Ascending aorta (tissue), 2 donors: ENCODE measurements around the gene SIRT5. TPM values are rescaled to one million over a fixed set of nuclear protein-coding genes. Genes with fewer than 3 reads are reported as not detected.

Source experiments
- DNase-seq, 2 donors: peaks; one replicate each; pipeline ENCODE4 v3.0.0-alpha.2; 2019; ENCODE audit warnings: low spot score in 2 of 2
- H3K27ac ChIP-seq, 2 donors: fragments of 200-600 bp; sonication (generic); one replicate each; pipeline ENCODE4 v1.5.1; 2016 to 2017; ENCODE audit warnings: mild to moderate bottlenecking in 1 of 2
- H3K27me3 ChIP-seq: fragments of 200-600 bp; sonication (generic); one replicate; pipeline ENCODE4 v1.5.1; 2017
- H3K36me3 ChIP-seq, 2 donors: fragments of 200-600 bp; sonication (generic); one replicate each; pipeline ENCODE4 v1.5.1; 2016
- H3K4me1 ChIP-seq, 2 donors: fragments of 200-600 bp; sonication (generic); one replicate each; pipeline ENCODE4 v1.5.1; 2016 to 2017; ENCODE audit warnings: mild to moderate bottlenecking in 1 of 2
- H3K4me3 ChIP-seq, 2 donors: fragments of 200-600 bp; sonication (generic); one replicate each; pipeline ENCODE4 v1.5.1; 2016 to 2017; ENCODE audit warnings: mild to moderate bottlenecking in 1 of 2
- H3K9me3 ChIP-seq, 2 donors: fragments of 200-600 bp; sonication (generic); one replicate each; pipeline ENCODE4 v1.5.1; 2016
- CTCF ChIP-seq, 3 experiments: fragments of 200-600 bp in 2 of 3; fragments of 450-650 bp in 1 of 3; sonication (generic) in 2 of 3; IDR thresholded peaks; one replicate each; pipeline ENCODE4 v1.5.1; 2016 to 2019; ENCODE audit warnings: antibody characterized with exemption in 3 of 3, mild to moderate bottlenecking in 1 of 3, moderate library complexity in 1 of 3
- intact Hi-C: fragments of 100-400 bp; cut with DNase I; formaldehyde crosslinking; loops from one replicate; pipeline ENCODE4 v1.15.1; 2023
- total RNA-seq: library from RNA; depleted of rRNA; stranded (reverse); fragments of >200 nt; gene quantifications from one replicate; pipeline ENCODE4 v1.1.0, GENCODE V29; 2016

SIRT5 gene
- total RNA-seq, 1 donor from 2014 or later: 3.0 TPM

GRCh38 chr6:13553646-13554045, 20.8 kb upstream of the SIRT5 start:
- Histone ChIP-seq H3K4me1 (no peaks in the 10 kb centered on the region), H3K4me3 (no peak overlapping the region), H3K36me3 (no peaks in the 10 kb centered on the region), H3K27ac (no peak overlapping the region), H3K27me3 (no peaks in the 10 kb centered on the region), H3K9me3 (no peaks in the 10 kb centered on the region)
- TF ChIP-seq CTCF (IDR thresholded peaks at IDR 0.05): no peak
- intact Hi-C loops: no loop called here
- no peak for DNase-seq

- no peak for TF ChIP-seq CTCF (IDR thresholded peaks at IDR 0.05)
- H3K4me3 ChIP-seq: no peak overlapping the region
- DNase-seq: no peak
- H3K4me1 ChIP-seq: no peaks in the 10 kb centered on the region
- H3K36me3 ChIP-seq: no peaks in the 10 kb centered on the region
- no peak overlapping the region for H3K27ac ChIP-seq
- H3K9me3 ChIP-seq: no peaks in the 10 kb centered on the region
- H3K27me3 ChIP-seq: no peaks in the 10 kb centered on the region
- intact Hi-C loops: no loop called here
Measured at GRCh38 chr6:13554929-13555333, 19.5 kb upstream of the SIRT5 start.

- Histone ChIP-seq H3K4me3 (no peak overlapping the region), H3K27ac (no peak overlapping the region), H3K36me3 (no peaks in the 10 kb centered on the region), H3K4me1 (no peaks in the 10 kb centered on the region), H3K9me3 (no peaks in the 10 kb centered on the region), H3K27me3 (no peaks in the 10 kb centered on the region)
- intact Hi-C loops: no loop called here
- DNase-seq: no peak
- no peak for TF ChIP-seq CTCF (IDR thresholded peaks at IDR 0.05)
Measured at GRCh38 chr6:13557841-13558240, 16.6 kb upstream of the SIRT5 start.

- TF ChIP-seq CTCF (IDR thresholded peaks at IDR 0.05): no peak
- no peaks in the 10 kb centered on the region for H3K36me3 ChIP-seq
- no peak for DNase-seq
- no peaks in the 10 kb centered on the region for H3K27me3 ChIP-seq
- H3K27ac ChIP-seq: no peak overlapping the region
- no peaks in the 10 kb centered on the region for H3K4me1 ChIP-seq
- H3K9me3 ChIP-seq: no peaks in the 10 kb centered on the region
- intact Hi-C loops: no loop called here
- no peak overlapping the region for H3K4me3 ChIP-seq
Measured at GRCh38 chr6:13558718-13559117, 15.7 kb upstream of the SIRT5 start.

- TF ChIP-seq CTCF (IDR thresholded peaks at IDR 0.05): no peak
- no peak overlapping the region for H3K4me3 ChIP-seq
- no peak for DNase-seq
- no peaks in the 10 kb centered on the region for H3K36me3 ChIP-seq
- H3K27me3 ChIP-seq: no peaks in the 10 kb centered on the region
- H3K9me3 ChIP-seq: no peaks in the 10 kb centered on the region
- H3K27ac ChIP-seq: no peak overlapping the region
- H3K4me1 ChIP-seq: no peaks in the 10 kb centered on the region
- intact Hi-C loops: no loop called here
Measured at GRCh38 chr6:13559251-13559650, 15.2 kb upstream of the SIRT5 start.

GRCh38 chr6:13559968-13560650, 14.3 kb upstream of the SIRT5 start:
- Histone ChIP-seq H3K4me3 (no peak overlapping the region), H3K27ac (no peak overlapping the region), H3K27me3 (no peaks in the 10 kb centered on the region), H3K4me1 (no peaks in the 10 kb centered on the region), H3K9me3 (no peaks in the 10 kb centered on the region), H3K36me3 (no peaks in the 10 kb centered on the region)
- TF ChIP-seq CTCF (IDR thresholded peaks at IDR 0.05): no peak
- DNase-seq: no peak
- intact Hi-C loops: no loop called here
